ENCODE measurements around the gene SPON1. TPM values are rescaled to one million over a fixed set of nuclear protein-coding genes. Genes with fewer than 3 reads are reported as not detected.

Gene SPON1
- total RNA-seq, 4 donors from 2014 or later, result 8.0 to 16.1 (median 11.3) TPM

- H3K36me3 ChIP-seq, result no peaks in the 10 kb centered on the region
- H3K27me3 ChIP-seq, result no peaks in the 10 kb centered on the region
- 84% methylated on average over 4 of the region's 4 CpGs for WGBS
- TF ChIP-seq EP300 (IDR thresholded peaks at IDR 0.05), result no peak
- no peak for TF ChIP-seq POLR2A (IDR thresholded peaks at IDR 0.05)
- no peak for TF ChIP-seq POLR2AphosphoS5 (IDR thresholded peaks at IDR 0.05)
- TF ChIP-seq, protein P1, sequence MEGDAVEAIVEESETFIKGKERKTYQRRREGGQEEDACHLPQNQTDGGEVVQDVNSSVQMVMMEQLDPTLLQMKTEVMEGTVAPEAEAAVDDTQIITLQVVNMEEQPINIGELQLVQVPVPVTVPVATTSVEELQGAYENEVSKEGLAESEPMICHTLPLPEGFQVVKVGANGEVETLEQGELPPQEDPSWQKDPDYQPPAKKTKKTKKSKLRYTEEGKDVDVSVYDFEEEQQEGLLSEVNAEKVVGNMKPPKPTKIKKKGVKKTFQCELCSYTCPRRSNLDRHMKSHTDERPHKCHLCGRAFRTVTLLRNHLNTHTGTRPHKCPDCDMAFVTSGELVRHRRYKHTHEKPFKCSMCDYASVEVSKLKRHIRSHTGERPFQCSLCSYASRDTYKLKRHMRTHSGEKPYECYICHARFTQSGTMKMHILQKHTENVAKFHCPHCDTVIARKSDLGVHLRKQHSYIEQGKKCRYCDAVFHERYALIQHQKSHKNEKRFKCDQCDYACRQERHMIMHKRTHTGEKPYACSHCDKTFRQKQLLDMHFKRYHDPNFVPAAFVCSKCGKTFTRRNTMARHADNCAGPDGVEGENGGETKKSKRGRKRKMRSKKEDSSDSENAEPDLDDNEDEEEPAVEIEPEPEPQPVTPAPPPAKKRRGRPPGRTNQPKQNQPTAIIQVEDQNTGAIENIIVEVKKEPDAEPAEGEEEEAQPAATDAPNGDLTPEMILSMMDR (IDR thresholded peaks at IDR 0.05), result no peak
- DNase-seq (ENCODE audit: low spot score in 2 of 2), result no peak
- no peak overlapping the region for H3K27ac ChIP-seq
- H3K9me3 ChIP-seq, result no peaks in the 10 kb centered on the region
- H3K4me3 ChIP-seq, result no peak overlapping the region
- H3K4me1 ChIP-seq, result peaks cover 16% of the 10 kb centered on the region
These were observed 350.4 kb downstream of the SPON1 start for GRCh38 chr11:14312736-14313438.

DNA sequence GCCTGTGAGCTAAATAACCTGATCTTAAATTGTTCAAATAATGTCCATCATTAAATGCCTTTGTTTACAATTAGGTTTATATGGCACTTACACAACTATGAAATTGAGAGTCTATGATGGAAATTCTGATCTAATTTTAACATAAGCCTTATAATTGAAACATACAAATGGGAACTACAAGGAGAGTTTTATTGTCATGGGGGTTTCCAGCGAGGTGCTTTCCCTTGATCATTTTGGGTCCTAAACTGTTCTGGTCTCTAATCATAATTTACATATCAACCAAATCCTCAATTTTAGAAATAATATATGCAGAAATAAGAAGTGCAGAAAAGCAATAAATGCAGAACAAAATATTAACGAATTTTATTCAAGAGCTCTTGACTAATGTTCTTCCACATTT lies 351.6 kb downstream of the SPON1 start:
- no peak for DNase-seq (ENCODE audit: low spot score in 2 of 2)
- Histone ChIP-seq H3K36me3 (no peaks in the 10 kb centered on the region), H3K27ac (no peak overlapping the region), H3K9me3 (no peaks in the 10 kb centered on the region), H3K4me3 (no peak overlapping the region), H3K4me1 (peaks cover 8% of the 10 kb centered on the region), H3K27me3 (no peaks in the 10 kb centered on the region)
- TF ChIP-seq EP300 (IDR thresholded peaks at IDR 0.05), result no peak
- no peak for TF ChIP-seq POLR2A (IDR thresholded peaks at IDR 0.05)
- no peak for TF ChIP-seq POLR2AphosphoS5 (IDR thresholded peaks at IDR 0.05)
- TF ChIP-seq, protein P1 (IDR thresholded peaks at IDR 0.05), result no peak
- WGBS, result 77% methylated on average over 2 of the region's 2 CpGs

DNA sequence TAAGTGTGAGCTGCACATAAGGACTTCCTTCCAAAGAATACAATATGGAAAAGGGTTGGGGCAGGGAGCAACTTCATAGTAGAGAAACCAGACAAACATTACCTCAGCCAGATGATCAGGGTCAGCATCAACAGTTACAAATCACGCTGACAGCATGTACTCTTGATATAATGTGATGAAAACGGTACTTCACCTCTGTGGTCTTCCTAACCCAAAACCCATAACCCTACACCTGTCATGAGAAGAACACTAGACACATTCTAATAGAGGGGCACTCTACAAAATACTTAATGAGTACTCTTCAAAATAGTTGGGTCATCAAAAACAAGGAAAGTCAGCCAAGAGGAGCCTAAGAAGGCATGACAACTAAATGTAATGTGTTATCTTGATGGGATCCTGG lies 352.6 kb downstream of the SPON1 start:
- Histone ChIP-seq H3K4me1 (peaks cover 2% of the 10 kb centered on the region), H3K27me3 (no peaks in the 10 kb centered on the region), H3K4me3 (no peak overlapping the region), H3K9me3 (no peaks in the 10 kb centered on the region), H3K36me3 (no peaks in the 10 kb centered on the region), H3K27ac (no peak overlapping the region)
- DNase-seq (ENCODE audit: low spot score in 2 of 2), result no peak
- 86% methylated on average over 2 of the region's 2 CpGs for WGBS
- TF ChIP-seq, protein P1 (IDR thresholded peaks at IDR 0.05), result no peak

All from suprapubic skin (tissue), 4 donors.